NB4 (cell line): ENCODE data around the gene NCOA1.

ENCODE experiments used
- MYC ChIP-seq: IDR thresholded peaks from 2 replicates; pipeline ENCODE4 v1.6.1; 2011; ENCODE audit warnings: low read depth, low read length
- POLR2A ChIP-seq: IDR thresholded peaks from 2 replicates; pipeline ENCODE4 v1.6.1; 2011; ENCODE audit warnings: mild to moderate bottlenecking; ENCODE audit not compliant: insufficient read length; ENCODE audit errors: extremely low read depth
- TF ChIP-seq, protein P1 (sequence below): IDR thresholded peaks from one replicate; pipeline ENCODE4 v1.5.1; 2012; ENCODE audit warnings: low read depth, low read length

DNA sequence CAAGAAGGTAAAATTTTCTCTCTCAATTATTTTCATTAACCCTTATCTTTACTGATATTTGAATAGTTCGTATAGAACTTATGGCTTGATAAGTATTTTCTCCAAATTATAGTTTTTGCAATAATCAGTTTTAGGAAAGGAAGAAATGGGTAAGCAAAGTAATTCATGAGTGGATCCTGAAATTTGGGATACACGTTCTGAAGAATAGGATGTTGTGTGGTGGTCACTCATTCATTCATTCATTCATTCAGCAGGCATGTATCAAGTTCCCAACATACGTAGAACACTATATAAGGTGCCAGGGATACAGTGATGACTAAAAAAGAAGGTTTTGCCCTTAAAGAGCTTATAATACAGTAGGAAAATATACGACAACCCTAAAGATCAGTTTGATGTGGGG is 206.7 kb downstream of the NCOA1 start:
- no peak for TF ChIP-seq POLR2A
- TF ChIP-seq, protein P1, sequence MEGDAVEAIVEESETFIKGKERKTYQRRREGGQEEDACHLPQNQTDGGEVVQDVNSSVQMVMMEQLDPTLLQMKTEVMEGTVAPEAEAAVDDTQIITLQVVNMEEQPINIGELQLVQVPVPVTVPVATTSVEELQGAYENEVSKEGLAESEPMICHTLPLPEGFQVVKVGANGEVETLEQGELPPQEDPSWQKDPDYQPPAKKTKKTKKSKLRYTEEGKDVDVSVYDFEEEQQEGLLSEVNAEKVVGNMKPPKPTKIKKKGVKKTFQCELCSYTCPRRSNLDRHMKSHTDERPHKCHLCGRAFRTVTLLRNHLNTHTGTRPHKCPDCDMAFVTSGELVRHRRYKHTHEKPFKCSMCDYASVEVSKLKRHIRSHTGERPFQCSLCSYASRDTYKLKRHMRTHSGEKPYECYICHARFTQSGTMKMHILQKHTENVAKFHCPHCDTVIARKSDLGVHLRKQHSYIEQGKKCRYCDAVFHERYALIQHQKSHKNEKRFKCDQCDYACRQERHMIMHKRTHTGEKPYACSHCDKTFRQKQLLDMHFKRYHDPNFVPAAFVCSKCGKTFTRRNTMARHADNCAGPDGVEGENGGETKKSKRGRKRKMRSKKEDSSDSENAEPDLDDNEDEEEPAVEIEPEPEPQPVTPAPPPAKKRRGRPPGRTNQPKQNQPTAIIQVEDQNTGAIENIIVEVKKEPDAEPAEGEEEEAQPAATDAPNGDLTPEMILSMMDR, result no peak
- TF ChIP-seq MYC, result no peak
